Calu3 (cell line): ENCODE results near the gene SRGN. TPM values are rescaled to one million over a fixed set of nuclear protein-coding genes. Genes with fewer than 3 reads are reported as not detected.

ENCODE experiments used
- BruUV-seq: library from RNA; stranded (reverse); fragments of 400-500 nt; replicated peaks from 2 replicates; lab custom pipeline; 2021; lab: Mats Ljungman, UMichigan
- CTCF ChIA-PET: fragments of 300-600 bp; sonication (Branson Sonifier 250); formaldehyde crosslinking; loops from one replicate; lab custom pipeline; 2022; ENCODE audit warnings: antibody characterized with exemption; lab: Charles Lee
- DNase-seq: peaks from one replicate; pipeline ENCODE4 v3.0.0; 2022
- H3K27ac Mint-ChIP-seq: one replicate; pipeline ENCODE4 v1.8.0; 2022; ENCODE audit warnings: mixed read lengths; ENCODE audit not compliant: unreplicated experiment
- H3K27me3 Mint-ChIP-seq: one replicate; pipeline ENCODE4 v1.8.0; 2022; ENCODE audit warnings: mixed read lengths; ENCODE audit not compliant: unreplicated experiment
- H3K36me3 Mint-ChIP-seq: one replicate; pipeline ENCODE4 v1.8.0; 2022; ENCODE audit warnings: mild to moderate bottlenecking, moderate library complexity, mixed read lengths; ENCODE audit not compliant: insufficient read depth, unreplicated experiment
- H3K4me1 Mint-ChIP-seq: one replicate; pipeline ENCODE4 v1.8.0; 2022; ENCODE audit warnings: mild to moderate bottlenecking, low read depth, mixed read lengths; ENCODE audit not compliant: unreplicated experiment
- H3K4me3 Mint-ChIP-seq: one replicate; pipeline ENCODE4 v1.8.0; 2022; ENCODE audit warnings: mild to moderate bottlenecking, low read depth, moderate library complexity, mixed read lengths; ENCODE audit not compliant: unreplicated experiment
- H3K9me3 Mint-ChIP-seq: one replicate; pipeline ENCODE4 v1.8.0; 2022; ENCODE audit warnings: low read depth, mixed read lengths; ENCODE audit not compliant: unreplicated experiment
- CTCF ChIP-seq: fragments of 200-600 bp; IDR thresholded peaks from one replicate; pipeline ENCODE4 v1.8.0; 2022; ENCODE audit warnings: antibody characterized with exemption; ENCODE audit not compliant: unreplicated experiment
- intact Hi-C: fragments of 100-400 bp; cut with micrococcal nuclease; formaldehyde crosslinking; loops from one replicate; pipeline ENCODE4 v1.10.0; 2022; ENCODE audit not compliant: unreplicated experiment
- total RNA-seq: library from RNA; stranded (reverse); gene quantifications from 2 replicates; pipeline ENCODE4 v1.2.3, GENCODE V29; 2022

Gene SRGN
- total RNA-seq, 1 experiment from 2014 or later = not detected

- H3K4me1 Mint-ChIP-seq = no peaks in the 10 kb centered on the region
- no peaks in the 10 kb centered on the region for H3K9me3 Mint-ChIP-seq
- no peaks in the 10 kb centered on the region for H3K27me3 Mint-ChIP-seq
- CTCF ChIA-PET = interaction anchor here (1.1 to 5.4 kb wide), 4 partner anchors 86 to 129 kb away, joined by 3 to 45 read pairs (median 4); partner anchors contain the start of gene KIFBP
- intact Hi-C loops = loop anchor here (1.0 to 2.0 kb wide), 2 partner anchors 30 to 88 kb away; no protein-coding TSS in a partner anchor
- H3K4me3 Mint-ChIP-seq = no peak overlapping the region
- H3K36me3 Mint-ChIP-seq = no peaks in the 10 kb centered on the region
- peak; percentile 67 for TF ChIP-seq CTCF
- DNase-seq = peak; percentile 87
- BruUV-seq = no TSS peak
- peak overlapping the region; percentile 8 for H3K27ac Mint-ChIP-seq
These were observed 5.3 kb downstream of the SRGN start for GRCh38 chr10:69092959-69093850.

GRCh38 chr10:69093933-69094332 lies 6.0 kb downstream of the SRGN start:
- no peaks in the 10 kb centered on the region for H3K9me3 Mint-ChIP-seq
- TF ChIP-seq CTCF = no peak
- no TSS peak for BruUV-seq
- H3K4me1 Mint-ChIP-seq = no peaks in the 10 kb centered on the region
- intact Hi-C loops = loop anchor here (1.0 to 2.0 kb wide), 2 partner anchors 31 to 89 kb away; no protein-coding TSS in a partner anchor
- no peak for DNase-seq
- no peak overlapping the region for H3K4me3 Mint-ChIP-seq
- CTCF ChIA-PET = interaction anchor here (1.1 to 5.4 kb wide), 6 partner anchors 13 to 138 kb away, joined by 3 to 45 read pairs (median 4); partner anchors contain the start of genes DDX21 and KIFBP
- H3K36me3 Mint-ChIP-seq = no peaks in the 10 kb centered on the region
- no peaks in the 10 kb centered on the region for H3K27me3 Mint-ChIP-seq
- no peak overlapping the region for H3K27ac Mint-ChIP-seq

- no peaks in the 10 kb centered on the region for H3K9me3 Mint-ChIP-seq
- peaks cover 7% of the 10 kb centered on the region for H3K27me3 Mint-ChIP-seq
- intact Hi-C loops = no loop called here
- no peaks in the 10 kb centered on the region for H3K36me3 Mint-ChIP-seq
- no peak for TF ChIP-seq CTCF
- BruUV-seq = no TSS peak
- no peak overlapping the region for H3K4me3 Mint-ChIP-seq
- no peaks in the 10 kb centered on the region for H3K4me1 Mint-ChIP-seq
- no peak for DNase-seq
- H3K27ac Mint-ChIP-seq = no peak overlapping the region
- CTCF ChIA-PET = interaction anchor here (0.5 to 5.4 kb wide), 2 partner anchors 32 to 91 kb away, joined by 5 to 45 read pairs; no protein-coding TSS in a partner anchor
These were observed 8.1 kb downstream of the SRGN start for GRCh38 chr10:69096045-69096444.

- Mint-ChIP-seq H3K4me3 (no peak overlapping the region), H3K9me3 (no peaks in the 10 kb centered on the region), H3K36me3 (no peaks in the 10 kb centered on the region), H3K4me1 (peaks cover 8% of the 10 kb centered on the region), H3K27ac (no peak overlapping the region), H3K27me3 (peaks cover 24% of the 10 kb centered on the region)
- no peak for DNase-seq
- BruUV-seq = no TSS peak
- intact Hi-C loops = no loop called here
- TF ChIP-seq CTCF = no peak
- CTCF ChIA-PET = no interaction called here
These were observed 9.8 kb downstream of the SRGN start for GRCh38 chr10:69097729-69098128.
